Measurements from ENCODE around the gene TPBGL. TPM values are rescaled to one million over a fixed set of nuclear protein-coding genes. Genes with fewer than 3 reads are reported as not detected.
A peak's percentile ranks its signal among the peaks of the same experiment; 100 is the strongest.

Gene TPBGL
- total and polyA plus RNA-seq, 2 experiments from 2014 or later, result 0.08 to 0.21 TPM

DNA sequence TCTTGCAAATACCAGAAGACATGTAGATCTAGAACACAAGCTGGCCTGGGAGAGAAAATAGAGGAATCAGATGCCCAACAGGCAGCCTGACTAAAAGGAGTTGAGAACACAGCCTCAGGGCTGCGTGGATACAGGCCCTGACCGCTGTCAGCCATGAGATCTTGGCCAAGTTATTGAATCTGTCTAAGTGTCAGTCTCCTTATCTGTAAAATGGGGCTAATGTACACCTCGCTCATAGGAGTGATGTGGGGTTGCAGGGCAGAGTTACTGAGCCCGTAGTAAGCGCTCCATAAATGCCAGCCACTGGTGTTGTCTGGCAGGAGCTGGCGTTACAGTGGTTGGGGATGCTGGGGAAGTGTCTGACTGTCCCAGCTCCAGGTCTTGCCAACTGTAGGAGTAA lies 38.4 kb upstream of the TPBGL start:
- Histone ChIP-seq H3F3A (replicated peaks; ENCODE audit: low read depth) (no peaks in the 10 kb centered on the region), H3K4me3 (no peak overlapping the region), H3K4me2 (peak overlapping the region; percentile 6), H3K27ac (ENCODE audit: low read depth) (no peak overlapping the region), H3K79me2 (replicated peaks; ENCODE audit: insufficient read depth) (no peaks in the 10 kb centered on the region), H3K4me1 (ENCODE audit: insufficient read depth) (peaks cover 7% of the 10 kb centered on the region), H3K36me3 (ENCODE audit: insufficient read depth) (no peaks in the 10 kb centered on the region), H3K9me2 (ENCODE audit: insufficient read depth) (no peaks in the 10 kb centered on the region), H4K20me1 (replicated peaks; ENCODE audit: insufficient read depth) (no peaks in the 10 kb centered on the region), H3K27me3 (ENCODE audit: insufficient read depth) (no peaks in the 10 kb centered on the region), H2AFZ (no peak overlapping the region)
- Mint-ChIP-seq H3K36me3 (ENCODE audit: low read depth) (no peaks in the 10 kb centered on the region), H3K27ac (no peak overlapping the region), H3K4me3 (no peak overlapping the region), H3K4me1 (peaks cover 12% of the 10 kb centered on the region), H3K9me3 (no peaks in the 10 kb centered on the region), H3K27me3 (ENCODE audit: insufficient read depth, low read depth, poor library complexity) (peaks cover 15% of the 10 kb centered on the region)
- DNase-seq (ENCODE audit: low spot score) (no peak), ATAC-seq (no peak)
- TF ChIP-seq ETS1 (IDR thresholded peaks at IDR 0.05) (no peak), NANOG (IDR thresholded peaks at IDR 0.05; ENCODE audit: borderline replicate concordance) (no peak), JUNB (IDR thresholded peaks at IDR 0.05; ENCODE audit: unreplicated experiment) (no peak), REST (IDR thresholded peaks at IDR 0.05; ENCODE audit: unreplicated experiment) (no peak), ZNF331 (CRISPR knock-in tag; IDR thresholded peaks at IDR 0.05; ENCODE audit: low read depth) (no peak)
- TF ChIP-seq, protein P1, sequence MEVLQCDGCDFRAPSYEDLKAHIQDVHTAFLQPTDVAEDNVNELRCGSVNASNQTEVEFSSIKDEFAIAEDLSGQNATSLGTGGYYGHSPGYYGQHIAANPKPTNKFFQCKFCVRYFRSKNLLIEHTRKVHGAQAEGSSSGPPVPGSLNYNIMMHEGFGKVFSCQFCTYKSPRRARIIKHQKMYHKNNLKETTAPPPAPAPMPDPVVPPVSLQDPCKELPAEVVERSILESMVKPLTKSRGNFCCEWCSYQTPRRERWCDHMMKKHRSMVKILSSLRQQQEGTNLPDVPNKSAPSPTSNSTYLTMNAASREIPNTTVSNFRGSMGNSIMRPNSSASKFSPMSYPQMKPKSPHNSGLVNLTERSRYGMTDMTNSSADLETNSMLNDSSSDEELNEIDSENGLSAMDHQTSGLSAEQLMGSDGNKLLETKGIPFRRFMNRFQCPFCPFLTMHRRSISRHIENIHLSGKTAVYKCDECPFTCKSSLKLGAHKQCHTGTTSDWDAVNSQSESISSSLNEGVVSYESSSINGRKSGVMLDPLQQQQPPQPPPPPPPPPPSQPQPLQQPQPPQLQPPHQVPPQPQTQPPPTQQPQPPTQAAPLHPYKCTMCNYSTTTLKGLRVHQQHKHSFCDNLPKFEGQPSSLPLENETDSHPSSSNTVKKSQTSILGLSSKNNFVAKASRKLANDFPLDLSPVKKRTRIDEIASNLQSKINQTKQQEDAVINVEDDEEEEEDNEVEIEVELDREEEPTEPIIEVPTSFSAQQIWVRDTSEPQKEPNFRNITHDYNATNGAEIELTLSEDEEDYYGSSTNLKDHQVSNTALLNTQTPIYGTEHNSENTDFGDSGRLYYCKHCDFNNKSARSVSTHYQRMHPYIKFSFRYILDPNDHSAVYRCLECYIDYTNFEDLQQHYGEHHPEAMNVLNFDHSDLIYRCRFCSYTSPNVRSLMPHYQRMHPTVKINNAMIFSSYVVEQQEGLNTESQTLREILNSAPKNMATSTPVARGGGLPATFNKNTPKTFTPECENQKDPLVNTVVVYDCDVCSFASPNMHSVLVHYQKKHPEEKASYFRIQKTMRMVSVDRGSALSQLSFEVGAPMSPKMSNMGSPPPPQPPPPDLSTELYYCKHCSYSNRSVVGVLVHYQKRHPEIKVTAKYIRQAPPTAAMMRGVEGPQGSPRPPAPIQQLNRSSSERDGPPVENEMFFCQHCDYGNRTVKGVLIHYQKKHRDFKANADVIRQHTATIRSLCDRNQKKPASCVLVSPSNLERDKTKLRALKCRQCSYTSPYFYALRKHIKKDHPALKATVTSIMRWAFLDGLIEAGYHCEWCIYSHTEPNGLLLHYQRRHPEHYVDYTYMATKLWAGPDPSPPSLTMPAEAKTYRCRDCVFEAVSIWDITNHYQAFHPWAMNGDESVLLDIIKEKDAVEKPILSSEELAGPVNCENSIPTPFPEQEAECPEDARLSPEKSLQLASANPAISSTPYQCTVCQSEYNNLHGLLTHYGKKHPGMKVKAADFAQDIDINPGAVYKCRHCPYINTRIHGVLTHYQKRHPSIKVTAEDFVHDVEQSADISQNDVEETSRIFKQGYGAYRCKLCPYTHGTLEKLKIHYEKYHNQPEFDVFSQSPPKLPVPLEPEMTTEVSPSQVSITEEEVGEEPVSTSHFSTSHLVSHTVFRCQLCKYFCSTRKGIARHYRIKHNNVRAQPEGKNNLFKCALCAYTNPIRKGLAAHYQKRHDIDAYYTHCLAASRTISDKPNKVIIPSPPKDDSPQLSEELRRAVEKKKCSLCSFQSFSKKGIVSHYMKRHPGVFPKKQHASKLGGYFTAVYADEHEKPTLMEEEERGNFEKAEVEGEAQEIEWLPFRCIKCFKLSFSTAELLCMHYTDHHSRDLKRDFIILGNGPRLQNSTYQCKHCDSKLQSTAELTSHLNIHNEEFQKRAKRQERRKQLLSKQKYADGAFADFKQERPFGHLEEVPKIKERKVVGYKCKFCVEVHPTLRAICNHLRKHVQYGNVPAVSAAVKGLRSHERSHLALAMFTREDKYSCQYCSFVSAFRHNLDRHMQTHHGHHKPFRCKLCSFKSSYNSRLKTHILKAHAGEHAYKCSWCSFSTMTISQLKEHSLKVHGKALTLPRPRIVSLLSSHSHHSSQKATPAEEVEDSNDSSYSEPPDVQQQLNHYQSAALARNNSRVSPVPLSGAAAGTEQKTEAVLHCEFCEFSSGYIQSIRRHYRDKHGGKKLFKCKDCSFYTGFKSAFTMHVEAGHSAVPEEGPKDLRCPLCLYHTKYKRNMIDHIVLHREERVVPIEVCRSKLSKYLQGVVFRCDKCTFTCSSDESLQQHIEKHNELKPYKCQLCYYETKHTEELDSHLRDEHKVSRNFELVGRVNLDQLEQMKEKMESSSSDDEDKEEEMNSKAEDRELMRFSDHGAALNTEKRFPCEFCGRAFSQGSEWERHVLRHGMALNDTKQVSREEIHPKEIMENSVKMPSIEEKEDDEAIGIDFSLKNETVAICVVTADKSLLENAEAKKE (CRISPR knock-in tag; IDR thresholded peaks at IDR 0.05), result no peak
